Measurements from ENCODE around the gene CELF2. TPM values are rescaled to one million over a fixed set of nuclear protein-coding genes. Genes with fewer than 3 reads are reported as not detected.
A peak's percentile ranks its signal among the peaks of the same experiment; 100 is the strongest.

The CELF2 gene
- total RNA-seq (2022) (0.07 TPM in 1 of 2 replicates, not detected in the other), Bru-seq, nascent RNA (percentile 7 among the genes with signal in this experiment), BruChase-seq, experiment 1, labeled RNA remaining after a 6-hour chase (percentile 4 among the genes with signal in this experiment), BruChase-seq, experiment 2, labeled RNA remaining after a 2-hour chase (percentile 7 among the genes with signal in this experiment)
- long read RNA-seq: 0 reads

DNA sequence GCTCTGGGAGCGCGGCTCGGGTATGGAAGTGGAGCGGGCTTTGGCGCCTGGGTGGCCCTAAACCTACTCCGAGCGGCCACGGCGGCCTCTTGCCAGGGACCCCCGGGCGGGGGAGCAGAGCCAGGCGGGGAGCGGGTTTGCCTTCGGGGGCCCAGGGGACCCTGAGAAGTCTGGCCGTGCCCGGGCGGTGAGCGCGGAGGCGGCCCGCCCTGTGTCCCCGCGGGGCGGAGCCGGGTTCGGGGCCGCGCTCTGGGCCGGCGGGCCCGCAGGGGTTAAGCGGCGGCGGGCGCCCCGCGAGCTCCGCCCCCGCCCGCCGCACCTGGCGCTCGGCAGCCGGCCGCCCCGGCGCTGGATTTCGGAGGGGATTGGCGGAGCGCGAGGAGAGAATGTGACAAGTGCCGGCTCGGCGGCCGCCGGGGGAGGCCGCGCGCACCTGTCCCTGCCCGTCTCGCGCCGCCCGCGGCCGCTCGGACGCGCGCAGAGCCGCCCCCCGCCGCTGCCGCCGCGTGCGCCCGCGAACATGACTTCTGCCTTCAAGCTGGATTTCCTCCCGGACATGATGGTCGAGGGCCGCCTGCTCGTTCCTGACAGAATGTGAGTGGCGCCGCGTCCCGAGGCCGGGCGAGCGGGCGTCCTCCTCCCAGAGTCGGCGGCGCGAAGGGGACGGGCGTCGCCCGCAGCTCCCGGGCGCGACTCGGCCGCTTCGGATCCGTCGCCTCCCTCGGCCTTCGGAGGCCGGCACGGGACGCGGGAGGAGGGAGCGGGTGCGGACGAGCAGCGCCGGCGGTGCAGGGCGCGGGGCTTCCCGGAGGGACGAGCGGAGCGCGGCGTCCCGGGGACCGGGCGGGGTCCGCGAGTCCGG lies at the start of gene CELF2:
Gene CELF2 (plus strand): TSS at position 303 of the 862 bp plus-strand sequence. CDS start 218 bp downstream, at position 521.
- POLR2A ChIA-PET: no interaction called here
- TF ChIP-seq, protein P1, sequence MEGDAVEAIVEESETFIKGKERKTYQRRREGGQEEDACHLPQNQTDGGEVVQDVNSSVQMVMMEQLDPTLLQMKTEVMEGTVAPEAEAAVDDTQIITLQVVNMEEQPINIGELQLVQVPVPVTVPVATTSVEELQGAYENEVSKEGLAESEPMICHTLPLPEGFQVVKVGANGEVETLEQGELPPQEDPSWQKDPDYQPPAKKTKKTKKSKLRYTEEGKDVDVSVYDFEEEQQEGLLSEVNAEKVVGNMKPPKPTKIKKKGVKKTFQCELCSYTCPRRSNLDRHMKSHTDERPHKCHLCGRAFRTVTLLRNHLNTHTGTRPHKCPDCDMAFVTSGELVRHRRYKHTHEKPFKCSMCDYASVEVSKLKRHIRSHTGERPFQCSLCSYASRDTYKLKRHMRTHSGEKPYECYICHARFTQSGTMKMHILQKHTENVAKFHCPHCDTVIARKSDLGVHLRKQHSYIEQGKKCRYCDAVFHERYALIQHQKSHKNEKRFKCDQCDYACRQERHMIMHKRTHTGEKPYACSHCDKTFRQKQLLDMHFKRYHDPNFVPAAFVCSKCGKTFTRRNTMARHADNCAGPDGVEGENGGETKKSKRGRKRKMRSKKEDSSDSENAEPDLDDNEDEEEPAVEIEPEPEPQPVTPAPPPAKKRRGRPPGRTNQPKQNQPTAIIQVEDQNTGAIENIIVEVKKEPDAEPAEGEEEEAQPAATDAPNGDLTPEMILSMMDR (IDR thresholded peaks at IDR 0.05; ENCODE audit: unreplicated experiment): no peak
- Mint-ChIP-seq H3K4me1 (ENCODE audit: insufficient read depth, unreplicated experiment) (no peaks in the 10 kb centered on the region), H3K27ac (ENCODE audit: low read depth, unreplicated experiment) (no peak within 1 kb of the TSS), H3K4me3 (ENCODE audit: unreplicated experiment) (no peak within 1 kb of the TSS), H3K27me3 (ENCODE audit: insufficient read depth, unreplicated experiment) (no peaks in the 10 kb centered on the region), H3K9me3 (ENCODE audit: unreplicated experiment) (no peaks in the 10 kb centered on the region), H3K36me3 (ENCODE audit: insufficient read depth, unreplicated experiment) (no peaks in the 10 kb centered on the region)
- CTCF ChIA-PET: no interaction called here
- DNase-seq (ENCODE audit: unreplicated experiment): no peak
- BruUV-seq (replicated peaks): no TSS peak
- intact Hi-C loops (cut with micrococcal nuclease): no loop called here

DNA sequence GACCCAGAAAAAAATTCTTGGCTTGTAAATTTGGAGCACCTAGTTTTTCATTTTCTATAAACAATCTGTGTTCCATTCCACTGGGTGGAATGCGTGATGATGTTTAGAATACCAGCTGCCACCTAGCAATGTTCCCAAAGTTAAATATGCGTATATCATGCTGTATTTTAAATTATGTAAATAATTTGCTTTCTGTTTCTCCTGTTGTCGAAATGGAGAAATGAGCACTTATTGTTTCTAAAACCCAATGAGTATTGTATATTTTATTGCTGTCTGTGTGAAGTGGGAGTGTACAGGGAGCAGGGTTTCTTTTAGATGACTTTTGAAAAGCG lies 49.4 kb upstream of the CELF2 start:
- no TSS peak for BruUV-seq (replicated peaks)
- H3K36me3 Mint-ChIP-seq (ENCODE audit: insufficient read depth, unreplicated experiment): no peaks in the 10 kb centered on the region
- intact Hi-C loops (cut with micrococcal nuclease): no loop called here
- no peaks in the 10 kb centered on the region for H3K4me1 Mint-ChIP-seq (ENCODE audit: insufficient read depth, unreplicated experiment)
- DNase-seq (ENCODE audit: unreplicated experiment): no peak
- H3K27ac Mint-ChIP-seq (ENCODE audit: low read depth, unreplicated experiment): no peak overlapping the region
- no peaks in the 10 kb centered on the region for H3K9me3 Mint-ChIP-seq (ENCODE audit: unreplicated experiment)
- ChIA-PET CTCF (no interaction called here), POLR2A (no interaction called here)
- TF ChIP-seq, protein P1 (IDR thresholded peaks at IDR 0.05; ENCODE audit: unreplicated experiment): no peak
- H3K27me3 Mint-ChIP-seq (ENCODE audit: insufficient read depth, unreplicated experiment): no peaks in the 10 kb centered on the region
- H3K4me3 Mint-ChIP-seq (ENCODE audit: unreplicated experiment): no peak overlapping the region

DNA sequence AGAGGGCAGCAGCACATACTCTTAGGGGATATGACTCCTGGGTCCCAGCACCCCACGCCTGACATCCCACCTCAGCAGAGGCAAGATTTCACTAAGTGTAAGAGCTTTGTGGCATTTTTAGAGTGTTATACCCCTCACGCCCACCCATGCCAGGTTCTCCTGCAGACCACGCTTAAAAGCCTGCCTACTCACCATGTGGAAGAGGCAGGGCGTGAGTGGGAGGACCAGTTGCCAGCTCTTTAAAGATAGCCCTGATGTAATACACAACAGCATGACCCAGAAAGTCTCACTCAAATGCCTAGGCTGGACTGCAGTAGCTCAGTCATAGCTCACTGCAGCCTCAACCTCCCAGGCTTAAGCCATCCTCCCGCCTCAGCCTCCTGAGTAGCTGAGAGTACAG lies 44.4 kb upstream of the CELF2 start:
- TF ChIP-seq, protein P1 (IDR thresholded peaks at IDR 0.05; ENCODE audit: unreplicated experiment): no peak
- H3K4me1 Mint-ChIP-seq (ENCODE audit: insufficient read depth, unreplicated experiment): peaks cover 13% of the 10 kb centered on the region
- no peaks in the 10 kb centered on the region for H3K36me3 Mint-ChIP-seq (ENCODE audit: insufficient read depth, unreplicated experiment)
- ChIA-PET POLR2A (no interaction called here), CTCF (interaction anchor here (0.7 kb wide), 1 partner anchor 64 kb away, joined by 3 read pairs; no protein-coding TSS in a partner anchor)
- no peaks in the 10 kb centered on the region for H3K27me3 Mint-ChIP-seq (ENCODE audit: insufficient read depth, unreplicated experiment)
- H3K9me3 Mint-ChIP-seq (ENCODE audit: unreplicated experiment): no peaks in the 10 kb centered on the region
- no TSS peak for BruUV-seq (replicated peaks)
- no peak overlapping the region for H3K27ac Mint-ChIP-seq (ENCODE audit: low read depth, unreplicated experiment)
- H3K4me3 Mint-ChIP-seq (ENCODE audit: unreplicated experiment): no peak overlapping the region
- intact Hi-C loops (cut with micrococcal nuclease): no loop called here
- no peak for DNase-seq (ENCODE audit: unreplicated experiment)

DNA sequence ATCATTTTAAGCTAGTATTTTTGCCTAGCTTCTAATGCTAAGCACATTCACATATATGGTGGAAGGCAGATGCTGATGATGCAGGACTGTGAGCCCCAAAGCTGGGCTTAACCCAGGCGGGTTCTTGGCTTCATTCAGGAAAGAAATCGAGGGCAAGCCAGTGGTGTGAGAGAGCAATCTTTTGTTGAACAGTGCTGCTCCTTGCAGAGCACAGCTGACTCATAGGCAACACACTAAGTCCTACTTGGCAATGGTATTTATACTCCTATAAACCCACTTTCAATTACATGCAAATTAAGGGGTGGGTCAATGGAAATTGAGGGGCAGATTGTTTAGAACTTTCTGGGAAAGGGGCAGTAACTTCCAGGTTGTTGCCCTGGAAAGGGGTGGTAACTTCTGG lies 42.0 kb upstream of the CELF2 start:
- no peak overlapping the region for H3K27ac Mint-ChIP-seq (ENCODE audit: low read depth, unreplicated experiment)
- no peaks in the 10 kb centered on the region for H3K36me3 Mint-ChIP-seq (ENCODE audit: insufficient read depth, unreplicated experiment)
- peak; percentile 7 for DNase-seq (ENCODE audit: unreplicated experiment)
- BruUV-seq (replicated peaks): no TSS peak
- intact Hi-C loops (cut with micrococcal nuclease): no loop called here
- no peaks in the 10 kb centered on the region for H3K27me3 Mint-ChIP-seq (ENCODE audit: insufficient read depth, unreplicated experiment)
- H3K9me3 Mint-ChIP-seq (ENCODE audit: unreplicated experiment): no peaks in the 10 kb centered on the region
- TF ChIP-seq, protein P1 (IDR thresholded peaks at IDR 0.05; ENCODE audit: unreplicated experiment): no peak
- ChIA-PET CTCF (no interaction called here), POLR2A (no interaction called here)
- no peak overlapping the region for H3K4me3 Mint-ChIP-seq (ENCODE audit: unreplicated experiment)
- H3K4me1 Mint-ChIP-seq (ENCODE audit: insufficient read depth, unreplicated experiment): peaks cover 16% of the 10 kb centered on the region

Measured in MCF 10A (cell line).